HepG2 (cell line): ENCODE measurements around the gene BRCA1. TPM values are rescaled to one million over a fixed set of nuclear protein-coding genes. Genes with fewer than 3 reads are reported as not detected.

Experiments used
- EHMT2 ChIP-seq: fragments of 200-600 bp; sonication (generic); IDR thresholded peaks from 2 replicates; pipeline ENCODE4 v1.7.0; 2017; ENCODE audit warnings: antibody characterized with exemption, low read depth, low read length, borderline replicate concordance
- HNRNPH1 ChIP-seq: fragments of 200-400 bp; formaldehyde crosslinking; optimal IDR thresholded peaks from 2 replicates; pipeline ENCODE3; 2017; ENCODE audit warnings: mild to moderate bottlenecking, low read depth, low read length
- MTF2 ChIP-seq: sonication (generic); formaldehyde crosslinking; IDR thresholded peaks from 2 replicates; pipeline ENCODE4 v1.5.0; 2020; ENCODE audit warnings: missing genetic modification reagents, borderline replicate concordance
- PHB2 ChIP-seq: fragments of 450-650 bp; IDR thresholded peaks from 2 replicates; pipeline ENCODE4 v1.6.1; 2018; ENCODE audit not compliant: partially characterized antibody
- REST ChIP-seq, 2 experiments: IDR thresholded peaks; 2 replicates each; pipeline ENCODE4 v1.6.1; 2011 to 2012; ENCODE audit warnings: low read length in 2 of 2, borderline replicate concordance in 1 of 2, low read depth in 1 of 2, mild to moderate bottlenecking in 1 of 2, moderate library complexity in 1 of 2
- RXRB ChIP-seq: IDR thresholded peaks from 2 replicates; pipeline ENCODE4 v1.6.1; 2016; ENCODE audit warnings: borderline replicate concordance, missing genetic modification reagents, missing compliant biosample characterization
- TIGD3 ChIP-seq: sonication (generic); formaldehyde crosslinking; IDR thresholded peaks from 2 replicates; pipeline ENCODE4 v1.5.1; 2020; ENCODE audit warnings: mild to moderate bottlenecking, missing genetic modification reagents, borderline replicate concordance
- TOPORS ChIP-seq: sonication (generic); formaldehyde crosslinking; IDR thresholded peaks from 2 replicates; pipeline ENCODE4 v1.8.0; 2023; ENCODE audit warnings: mild to moderate bottlenecking, missing genetic modification reagents
- ZBTB20 ChIP-seq: sonication (generic); formaldehyde crosslinking; IDR thresholded peaks from 2 replicates; pipeline ENCODE4 v1.8.1; 2023; ENCODE audit warnings: missing genetic modification reagents, low read depth, mild to moderate bottlenecking, borderline replicate concordance
- ZFP1 ChIP-seq: IDR thresholded peaks from 2 replicates; pipeline ENCODE4 v1.6.1; 2016
- ZGPAT ChIP-seq: IDR thresholded peaks from 2 replicates; pipeline ENCODE4 v1.6.1; 2016; ENCODE audit warnings: mild to moderate bottlenecking
- ZMYM3 ChIP-seq: sonication (generic); formaldehyde crosslinking; IDR thresholded peaks from 2 replicates; pipeline ENCODE4 v1.5.1; 2020; ENCODE audit warnings: mild to moderate bottlenecking, missing genetic modification reagents
- ZNF256 ChIP-seq: sonication (generic); formaldehyde crosslinking; conservative IDR thresholded peaks from 2 replicates; pipeline ENCODE4 v1.4.0; 2020; ENCODE audit warnings: missing genetic modification reagents
- ZNF446 ChIP-seq: sonication (generic); formaldehyde crosslinking; IDR thresholded peaks from 2 replicates; pipeline ENCODE4 v1.5.0; 2020; ENCODE audit warnings: mild to moderate bottlenecking, missing genetic modification reagents
- ZNF549 ChIP-seq: sonication (generic); formaldehyde crosslinking; IDR thresholded peaks from 2 replicates; pipeline ENCODE4 v1.5.0; 2020; ENCODE audit warnings: missing genetic modification reagents
- ZNF672 ChIP-seq: sonication (generic); formaldehyde crosslinking; IDR thresholded peaks from 2 replicates; pipeline ENCODE4 v1.8.1; 2022; ENCODE audit warnings: missing genetic modification reagents
- ZNF839 ChIP-seq: sonication (generic); formaldehyde crosslinking; IDR thresholded peaks from 2 replicates; pipeline ENCODE4 v1.4.0; 2020; ENCODE audit warnings: missing genetic modification reagents, mild to moderate bottlenecking, borderline replicate concordance
- ZXDC ChIP-seq: sonication (generic); formaldehyde crosslinking; IDR thresholded peaks from 2 replicates; pipeline ENCODE4 v1.5.0; 2020; ENCODE audit warnings: mild to moderate bottlenecking, missing genetic modification reagents
- polyA plus RNA-seq, 8 experiments: library from polyadenylated mRNA; depleted of rRNA in 3 of 8; stranded (reverse) in 7 of 8; unstranded in 1 of 8; fragments of >200 nt; fragmentation: Illumina TruSeq in 4 of 8; extraction: Trizol in 4 of 8; gene quantifications; 2 replicates each; pipeline versions ENCODE4 v1.2.1 to v1.2.3, GENCODE V29; 2011 to 2016; ENCODE audit warnings: low read depth in 4 of 8, missing spikeins in 1 of 8, mixed read lengths in 1 of 8; ENCODE audit not compliant: insufficient read depth in 1 of 8
- total RNA-seq, 5 experiments: library from RNA; depleted of rRNA; stranded (reverse); fragments of >200 nt; fragmentation: Illumina TruSeq; extraction: Trizol; gene quantifications; 2 replicates each; pipeline ENCODE4 v1.2.3, GENCODE V29; 2016; ENCODE audit warnings: low read depth in 1 of 5

Gene BRCA1
- total and polyA plus RNA-seq, 2 of the 13 experiments (the other 11 are each of a cell fraction or from before 2014, with no cell fraction given): 13.3 to 37.5 TPM

DNA sequence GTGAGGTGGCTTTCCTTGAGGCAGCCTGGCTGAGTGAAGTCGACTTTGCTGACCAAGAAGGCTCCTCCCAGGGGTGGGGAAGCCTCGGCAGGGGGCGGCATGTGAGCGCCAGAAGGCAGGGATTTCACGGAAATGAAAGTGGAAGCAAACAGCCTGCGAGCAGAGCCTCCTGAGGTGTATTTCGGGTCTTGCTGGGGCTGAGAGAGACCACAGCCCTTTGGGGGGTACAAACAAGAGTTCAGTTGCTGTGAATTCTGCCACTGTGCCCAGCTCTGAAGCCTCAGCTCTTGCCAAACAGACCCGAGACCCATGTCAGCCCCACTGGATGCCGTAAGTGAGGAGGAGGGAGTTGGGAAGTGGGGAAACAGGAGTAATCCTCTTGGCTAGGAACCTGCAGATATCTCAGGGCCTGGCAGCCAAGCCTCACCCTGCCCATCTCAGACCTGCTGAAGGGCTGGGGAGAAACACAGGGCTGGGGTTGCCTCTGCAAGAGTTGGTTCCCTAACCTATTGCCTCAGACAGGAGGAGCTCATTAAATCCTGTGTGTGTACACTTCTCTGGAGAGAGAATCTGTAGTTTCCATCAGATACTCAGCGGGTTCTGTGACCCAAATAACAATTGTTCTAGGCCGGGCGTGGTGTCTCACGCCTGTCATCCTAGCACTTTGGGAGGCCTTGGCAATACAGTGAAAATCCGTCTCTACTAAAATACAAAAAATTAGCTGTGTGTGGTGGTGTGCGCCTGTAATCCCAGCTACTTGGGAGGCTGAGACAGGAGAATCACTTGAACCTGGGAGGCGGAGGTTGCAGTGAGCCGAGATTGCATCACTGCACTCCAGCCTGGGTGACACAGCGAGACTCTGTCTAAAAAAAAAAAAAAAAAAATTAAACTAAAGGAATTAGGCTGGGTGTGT lies 118.3 kb downstream of the BRCA1 start, which contains the start of gene IFI35 (continued):
- TF ChIP-seq ZGPAT: peak; percentile 68
- no peak for TF ChIP-seq TIGD3 (CRISPR knock-in tag)
- no peak for TF ChIP-seq ZXDC (CRISPR knock-in tag)
- no peak for TF ChIP-seq ZNF549
- no peak for TF ChIP-seq PHB2
- no peak for TF ChIP-seq ZNF839 (CRISPR knock-in tag)
- TF ChIP-seq EHMT2: no peak
- TF ChIP-seq MTF2 (CRISPR knock-in tag): no peak
- TF ChIP-seq RXRB: peak; percentile 48; the same call in 1 of the 2 replicates
- TF ChIP-seq ZNF446 (CRISPR knock-in tag): no peak
- TF ChIP-seq ZFP1 (CRISPR knock-in tag): no peak
- TF ChIP-seq ZNF672 (CRISPR knock-in tag): no peak
- peak; percentile 82; the same call in 1 of the 2 replicates for TF ChIP-seq ZNF256 (CRISPR knock-in tag)
- TF ChIP-seq ZMYM3 (CRISPR knock-in tag): peak; percentile 87
- TF ChIP-seq TOPORS: no peak
- peak; percentile 74; the same call in 1 of the 2 replicates for TF ChIP-seq ZBTB20 (CRISPR knock-in tag)
- TF ChIP-seq HNRNPH1: no peak
- no peak for TF ChIP-seq REST (IDR thresholded peaks at IDR 0.05; ENCODE audit: borderline replicate concordance in 1 of 2, low read depth in 1 of 2, low read length in 2 of 2)
